GM18505 (cell line): Measurements from ENCODE around the gene ARHGEF37.
"Not testable (repeated sequence)": the region's sequence is repeated elsewhere in the genome, so short reads cannot be mapped to it uniquely, and the experiment has no call there.

Experiments
- ATAC-seq: cut with Tn5 transposase; IDR thresholded peaks from one replicate; pipeline ENCODE4 v1.9.1; 2021; ENCODE audit not compliant: unreplicated experiment
- POLR2A ChIP-seq: IDR thresholded peaks from 4 replicates; pipeline ENCODE4 v1.6.1; 2011; ENCODE audit warnings: borderline replicate concordance; ENCODE audit not compliant: insufficient read depth, insufficient read length; ENCODE audit errors: extremely low read depth

ARHGEF37 gene

GRCh38 chr5:149664083-149664482, 82.8 kb downstream of the ARHGEF37 start:
- no peak for TF ChIP-seq POLR2A
- ATAC-seq: no peak

- TF ChIP-seq POLR2A: no peak
Measured at GRCh38 chr5:149664666-149665415, 83.5 kb downstream of the ARHGEF37 start.

GRCh38 chr5:149665416-149666175, 84.3 kb downstream of the ARHGEF37 start:
- TF ChIP-seq POLR2A: no peak
- no peak for ATAC-seq

More at GRCh38 chr5:149664666-149665415, 83.5 kb downstream of the ARHGEF37 start:
- ATAC-seq: no peak

DNA sequence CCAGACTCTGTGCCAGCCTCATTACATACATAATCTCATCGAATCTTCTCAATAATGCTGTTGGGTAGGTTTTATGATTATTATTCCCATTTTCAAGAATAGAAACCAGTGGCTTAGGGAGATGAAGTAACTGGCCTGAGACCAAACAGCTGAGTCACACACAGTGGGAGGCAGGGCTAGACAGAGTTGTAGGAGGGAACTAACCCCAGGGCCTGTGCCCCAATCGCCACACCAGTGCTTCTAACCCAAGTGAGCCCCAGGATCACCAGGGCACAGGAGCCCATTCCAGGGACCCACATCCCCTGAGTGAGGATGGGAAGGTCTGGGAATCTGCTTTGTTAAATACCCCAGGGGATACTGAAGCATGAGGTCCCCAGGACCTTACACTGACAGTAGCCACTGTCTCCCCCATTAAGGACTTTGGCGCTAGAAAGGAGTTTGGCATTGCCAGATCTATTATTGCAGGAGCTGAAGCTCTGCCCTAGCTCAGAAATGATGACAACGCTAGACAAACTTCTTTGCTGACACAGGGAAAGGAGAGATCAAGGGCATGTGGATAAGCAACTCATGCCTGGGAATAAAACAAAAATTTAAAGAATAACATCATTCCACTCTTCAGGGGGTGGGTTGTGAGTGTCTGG, 85.0 kb downstream of the ARHGEF37 start:
- ATAC-seq: no peak
- no peak for TF ChIP-seq POLR2A

GRCh38 chr5:149667084-149667828, 86.0 kb downstream of the ARHGEF37 start:
- no peak for TF ChIP-seq POLR2A
- ATAC-seq: no peak

- no peak for ATAC-seq
Measured at GRCh38 chr5:149667829-149668330, 86.6 kb downstream of the ARHGEF37 start.

GRCh38 chr5:149669273-149669672, 88.0 kb downstream of the ARHGEF37 start:
- not testable (repeated sequence) for ATAC-seq

More at GRCh38 chr5:149667829-149668330, 86.6 kb downstream of the ARHGEF37 start:
- no peak for TF ChIP-seq POLR2A

DNA sequence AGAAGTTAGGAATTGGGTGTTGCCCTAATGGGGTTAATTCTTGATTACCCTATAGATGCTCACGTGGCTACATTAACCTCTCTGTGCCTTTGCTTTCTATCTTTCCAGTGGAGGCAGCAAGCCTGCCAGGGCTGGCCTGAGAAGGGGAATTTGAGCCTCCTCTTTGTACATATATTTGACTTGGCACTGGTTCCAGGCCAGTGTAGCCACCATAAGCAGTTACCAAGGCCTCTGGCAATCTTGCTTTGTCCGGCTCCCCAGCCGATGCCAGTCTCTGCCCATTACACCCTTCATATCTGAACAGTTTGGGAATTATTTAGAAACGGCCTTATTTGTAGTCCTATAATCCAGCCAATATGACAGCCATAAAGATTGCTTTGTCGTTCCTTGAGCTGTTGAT, 90.2 kb downstream of the ARHGEF37 start:
- TF ChIP-seq POLR2A: no peak
- no peak for ATAC-seq

DNA sequence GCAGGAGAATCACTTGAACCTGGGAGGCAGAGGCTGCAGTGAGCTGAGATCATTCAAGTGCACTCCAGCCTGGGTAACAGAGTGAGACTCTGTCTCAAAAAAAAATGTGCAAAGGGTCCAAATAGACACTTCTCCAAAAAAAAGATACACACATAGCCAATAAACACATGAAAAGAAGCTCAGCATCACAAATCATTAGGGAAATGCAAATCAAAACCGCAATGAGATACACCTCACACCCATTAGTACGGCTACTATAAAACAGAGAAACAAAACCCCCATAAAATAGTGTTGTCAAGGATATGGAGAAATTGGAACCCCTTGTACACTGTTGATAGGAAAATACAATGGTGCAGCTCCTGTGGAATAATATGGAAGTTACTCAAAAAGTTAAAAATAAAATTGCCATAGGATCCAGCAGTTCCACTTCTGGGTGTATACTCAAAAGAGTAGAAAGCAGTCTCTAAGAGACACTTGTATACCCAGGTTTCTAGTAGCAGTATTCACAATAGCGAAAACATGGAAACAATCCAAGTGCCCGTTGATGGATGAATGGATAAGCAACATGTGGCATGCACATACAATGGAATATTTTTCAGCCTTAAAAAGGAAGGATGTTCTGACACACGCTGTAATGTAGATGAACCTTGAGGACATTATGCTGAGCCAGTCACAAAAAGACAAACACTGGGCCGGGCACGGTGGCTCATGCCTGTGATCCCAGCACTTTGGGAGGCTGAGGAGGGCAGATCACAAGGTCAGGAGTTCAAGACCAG, 91.6 kb downstream of the ARHGEF37 start:
- no peak for ATAC-seq
- TF ChIP-seq POLR2A: no peak

DNA sequence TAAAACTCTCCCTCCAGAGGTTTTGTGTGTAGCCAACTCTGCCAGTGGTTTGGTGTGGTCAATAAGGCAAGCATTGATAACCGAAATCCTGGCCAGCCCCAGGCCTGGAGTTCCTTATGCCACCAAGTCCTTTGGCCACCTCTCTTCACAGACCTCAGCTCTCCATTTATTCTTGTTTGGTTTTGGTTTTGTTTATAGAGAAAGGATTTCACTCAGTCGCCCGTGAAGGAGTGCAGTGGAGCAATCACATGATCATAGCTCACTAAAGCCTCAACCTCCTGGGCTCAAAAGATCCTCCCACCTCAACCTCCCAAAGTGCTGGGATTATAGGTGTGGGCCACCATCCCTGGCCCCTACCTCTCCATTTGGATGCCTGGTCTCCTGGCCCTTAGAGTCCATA, 93.4 kb downstream of the ARHGEF37 start:
- ATAC-seq: peak; percentile 52
- no peak for TF ChIP-seq POLR2A

DNA sequence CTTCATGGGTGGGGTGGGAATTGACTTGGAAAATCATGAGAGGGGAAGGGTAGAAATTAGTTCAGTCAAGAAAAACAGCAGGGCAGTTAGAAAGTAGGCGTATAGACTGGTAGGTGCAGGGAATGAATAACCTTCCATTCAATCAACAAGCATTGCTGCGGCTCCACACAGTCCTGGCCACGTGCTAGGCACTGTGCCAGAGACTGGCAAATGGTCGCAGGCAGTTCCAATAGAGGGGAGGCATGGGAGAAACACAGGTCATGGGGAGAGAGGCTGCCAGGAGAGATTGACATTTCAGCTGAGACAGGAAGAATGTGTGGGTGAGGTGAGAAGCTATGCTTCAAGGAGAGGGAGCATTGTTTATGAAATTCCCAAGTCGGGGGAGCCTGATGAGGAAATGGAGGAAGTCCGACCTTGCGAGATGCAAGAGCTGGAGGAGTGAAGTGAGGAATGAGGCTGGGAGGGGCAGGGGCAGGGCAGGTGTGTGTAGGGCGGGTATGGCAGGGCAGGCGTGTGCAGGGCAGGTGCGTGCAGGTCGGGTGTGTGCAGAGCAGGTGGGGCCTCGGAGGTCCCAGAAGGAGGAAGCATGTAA, 94.4 kb downstream of the ARHGEF37 start:
- TF ChIP-seq POLR2A: no peak
- ATAC-seq: no peak

DNA sequence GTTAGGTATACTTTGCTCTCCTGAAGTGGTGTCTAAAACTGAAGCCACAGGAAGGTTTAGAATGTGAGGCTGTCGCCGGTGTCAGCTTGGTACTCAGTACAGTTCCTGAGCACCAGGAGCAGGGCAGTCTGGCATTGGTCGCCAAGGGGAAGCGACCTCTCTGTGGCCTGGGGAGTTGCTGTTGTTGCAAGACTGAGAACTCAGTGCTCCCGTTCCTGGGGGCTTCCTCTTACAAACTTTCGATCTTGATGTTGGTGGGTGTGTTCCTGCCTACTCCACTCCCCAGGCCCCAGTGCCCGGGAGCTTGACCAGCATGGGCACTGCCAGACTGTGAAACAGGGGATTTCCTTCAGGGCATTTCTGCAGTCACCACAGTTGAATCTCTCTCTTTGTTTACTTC, 96.4 kb downstream of the ARHGEF37 start:
- ATAC-seq: no peak

More for the DNA sequence above, 96.4 kb downstream of the ARHGEF37 start:
- TF ChIP-seq POLR2A: no peak
